ENCODE results near the gene CLIP3. TPM values are rescaled to one million over a fixed set of nuclear protein-coding genes. Genes with fewer than 3 reads are reported as not detected.
A peak's percentile ranks its signal among the peaks of the same experiment; 100 is the strongest.
"Not testable (repeated sequence)": the region's sequence is repeated elsewhere in the genome, so short reads cannot be mapped to it uniquely, and the experiment has no call there.

Gene CLIP3
- total RNA-seq, 1 donor from 2014 or later = 8.2 TPM

DNA sequence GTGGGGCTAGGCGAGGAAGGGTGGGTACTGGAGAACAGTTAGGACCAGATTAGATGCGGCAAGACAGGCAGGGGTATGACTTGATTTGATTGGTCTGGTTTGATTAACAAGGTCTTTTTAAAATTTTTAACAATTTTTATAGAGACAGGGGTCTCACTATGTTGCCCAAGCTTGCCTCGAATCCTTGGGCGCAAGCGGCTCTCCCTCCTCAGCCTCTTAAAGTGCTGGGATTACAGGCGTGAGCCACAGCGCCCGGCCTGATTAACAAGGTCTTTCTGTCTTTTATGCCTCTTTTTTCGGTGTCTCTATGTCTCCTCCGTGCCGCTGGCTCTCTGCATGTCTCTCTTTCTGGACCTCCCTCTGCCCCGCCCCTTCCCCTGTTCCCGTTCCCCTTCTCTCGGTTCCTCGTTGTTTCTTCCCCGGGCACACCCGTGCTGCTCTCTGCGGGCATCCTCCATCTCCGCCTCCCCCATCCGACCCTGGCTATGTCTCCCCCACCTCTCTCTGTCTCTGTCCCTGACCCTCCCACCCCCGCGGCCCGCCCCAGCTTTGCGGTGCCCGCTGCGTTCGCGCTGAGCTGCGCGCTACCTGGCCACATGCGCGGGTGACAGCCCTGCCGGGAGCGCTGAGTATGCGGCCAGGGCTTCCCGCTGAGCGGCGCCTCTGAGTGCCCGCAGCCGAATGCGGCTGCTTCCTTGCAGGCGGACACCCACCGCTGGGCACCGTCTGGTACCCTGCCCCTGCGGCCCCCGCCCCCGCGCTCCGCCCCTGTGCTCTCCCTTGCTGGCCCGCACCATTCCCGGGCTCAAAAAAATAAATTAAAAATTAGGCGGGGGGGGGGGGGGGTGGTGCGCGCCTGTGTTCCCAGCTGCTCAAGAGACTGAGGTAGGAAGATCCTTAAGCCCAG is 45.8 kb downstream of the CLIP3 start:
- no peaks in the 10 kb centered on the region for H3K4me1 ChIP-seq
- no peaks in the 10 kb centered on the region for H3K9me3 ChIP-seq (ENCODE audit: low read depth)
- peaks cover 3% of the 10 kb centered on the region for H3K9me3 Mint-ChIP-seq
- no peaks in the 10 kb centered on the region for H3K79me2 ChIP-seq (ENCODE audit: low read depth)
- peak; percentile 76 for DNase-seq (ENCODE audit: low spot score)
- H3K27ac Mint-ChIP-seq = no peak overlapping the region
- H3K27me3 ChIP-seq = peaks cover 74% of the 10 kb centered on the region
- H3K4me3 Mint-ChIP-seq = peak overlapping the region; percentile 89
- H3K27me3 Mint-ChIP-seq (ENCODE audit: insufficient read depth, low read depth) = peaks cover 35% of the 10 kb centered on the region
- peak overlapping the region; percentile 54 for H3K4me3 ChIP-seq
- H3K4me1 Mint-ChIP-seq = peaks cover 6% of the 10 kb centered on the region
- peak overlapping the region; percentile 65 for H2AFZ ChIP-seq (replicated peaks)
- no peaks in the 10 kb centered on the region for H3K36me3 ChIP-seq
- H4K20me1 ChIP-seq (ENCODE audit: low read depth) = no peaks in the 10 kb centered on the region
- H3K9ac ChIP-seq = no peak overlapping the region
- H3K36me3 Mint-ChIP-seq = no peaks in the 10 kb centered on the region
- TF ChIP-seq, protein P1, sequence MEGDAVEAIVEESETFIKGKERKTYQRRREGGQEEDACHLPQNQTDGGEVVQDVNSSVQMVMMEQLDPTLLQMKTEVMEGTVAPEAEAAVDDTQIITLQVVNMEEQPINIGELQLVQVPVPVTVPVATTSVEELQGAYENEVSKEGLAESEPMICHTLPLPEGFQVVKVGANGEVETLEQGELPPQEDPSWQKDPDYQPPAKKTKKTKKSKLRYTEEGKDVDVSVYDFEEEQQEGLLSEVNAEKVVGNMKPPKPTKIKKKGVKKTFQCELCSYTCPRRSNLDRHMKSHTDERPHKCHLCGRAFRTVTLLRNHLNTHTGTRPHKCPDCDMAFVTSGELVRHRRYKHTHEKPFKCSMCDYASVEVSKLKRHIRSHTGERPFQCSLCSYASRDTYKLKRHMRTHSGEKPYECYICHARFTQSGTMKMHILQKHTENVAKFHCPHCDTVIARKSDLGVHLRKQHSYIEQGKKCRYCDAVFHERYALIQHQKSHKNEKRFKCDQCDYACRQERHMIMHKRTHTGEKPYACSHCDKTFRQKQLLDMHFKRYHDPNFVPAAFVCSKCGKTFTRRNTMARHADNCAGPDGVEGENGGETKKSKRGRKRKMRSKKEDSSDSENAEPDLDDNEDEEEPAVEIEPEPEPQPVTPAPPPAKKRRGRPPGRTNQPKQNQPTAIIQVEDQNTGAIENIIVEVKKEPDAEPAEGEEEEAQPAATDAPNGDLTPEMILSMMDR (IDR thresholded peaks at IDR 0.05) = no peak
- no peak for TF ChIP-seq EZH2phosphoT487 (IDR thresholded peaks at IDR 0.05)
- TF ChIP-seq EZH2 (IDR thresholded peaks at IDR 0.05) = no peak
- peaks cover 18% of the 10 kb centered on the region for H3F3A ChIP-seq (ENCODE audit: low read depth)
- no peak overlapping the region for H3K27ac ChIP-seq
- peak overlapping the region; percentile 95 for H3K4me2 ChIP-seq

DNA sequence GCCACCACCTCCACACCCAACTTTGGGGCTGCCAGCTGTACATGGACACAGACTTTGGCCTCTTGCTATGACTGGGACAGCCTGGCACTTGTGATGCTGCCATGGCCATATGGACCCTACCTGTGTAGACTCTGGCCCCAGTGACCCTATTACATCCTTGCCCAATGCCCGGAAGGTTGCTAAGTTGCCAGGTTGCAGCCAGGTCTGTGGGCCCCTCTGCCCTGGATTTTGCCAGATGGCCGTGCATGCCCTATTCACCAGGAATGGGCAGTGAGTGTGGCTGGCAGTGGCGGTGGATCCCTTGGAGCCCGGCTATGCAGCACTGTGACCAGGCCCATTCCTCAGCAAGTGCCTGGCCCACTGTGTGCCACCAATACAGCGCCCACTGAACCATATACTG is 46.6 kb downstream of the CLIP3 start:
- H3K9ac ChIP-seq = no peak overlapping the region
- Mint-ChIP-seq H3K4me1 (peaks cover 3% of the 10 kb centered on the region), H3K4me3 (peak overlapping the region; percentile 8), H3K9me3 (peaks cover 3% of the 10 kb centered on the region), H3K27me3 (ENCODE audit: insufficient read depth, low read depth) (peaks cover 35% of the 10 kb centered on the region), H3K27ac (no peak overlapping the region), H3K36me3 (no peaks in the 10 kb centered on the region)
- no peaks in the 10 kb centered on the region for H3K36me3 ChIP-seq
- H3K9me3 ChIP-seq (ENCODE audit: low read depth) = no peaks in the 10 kb centered on the region
- no peaks in the 10 kb centered on the region for H4K20me1 ChIP-seq (ENCODE audit: low read depth)
- no peaks in the 10 kb centered on the region for H3K4me1 ChIP-seq
- no peak overlapping the region for H3K4me3 ChIP-seq
- TF ChIP-seq EZH2phosphoT487 (IDR thresholded peaks at IDR 0.05) (no peak), EZH2 (IDR thresholded peaks at IDR 0.05) (no peak)
- TF ChIP-seq, protein P1 (IDR thresholded peaks at IDR 0.05) = no peak
- H3K4me2 ChIP-seq = no peak overlapping the region
- H3K79me2 ChIP-seq (ENCODE audit: low read depth) = no peaks in the 10 kb centered on the region
- peaks cover 82% of the 10 kb centered on the region for H3K27me3 ChIP-seq
- DNase-seq (ENCODE audit: low spot score) = no peak
- peaks cover 18% of the 10 kb centered on the region for H3F3A ChIP-seq (ENCODE audit: low read depth)
- no peak overlapping the region for H3K27ac ChIP-seq
- no peak overlapping the region for H2AFZ ChIP-seq (replicated peaks)

DNA sequence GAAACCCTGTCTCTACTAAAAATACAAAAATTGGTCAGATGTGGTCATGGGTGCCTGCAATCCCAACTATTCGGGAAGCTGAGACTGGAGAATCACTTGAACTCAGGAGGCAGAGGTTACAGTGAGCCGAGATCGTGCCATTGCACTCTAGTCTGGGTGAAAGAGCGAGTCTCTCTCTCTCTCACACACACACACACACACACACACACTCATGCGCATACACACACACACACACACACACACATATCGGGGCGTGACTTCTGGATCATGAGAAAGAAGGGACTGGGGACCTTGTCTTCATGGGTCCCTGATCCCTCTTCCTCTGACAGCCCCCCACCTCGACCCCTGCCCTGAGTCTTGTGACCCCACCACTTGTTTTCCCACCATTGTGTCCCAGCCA is 49.5 kb downstream of the CLIP3 start:
- Mint-ChIP-seq H3K27ac (no peak overlapping the region), H3K9me3 (no peaks in the 10 kb centered on the region), H3K4me3 (no peak overlapping the region), H3K36me3 (no peaks in the 10 kb centered on the region), H3K27me3 (ENCODE audit: insufficient read depth, low read depth) (peaks cover 43% of the 10 kb centered on the region), H3K4me1 (peaks cover 3% of the 10 kb centered on the region)
- Histone ChIP-seq H3K27ac (no peak overlapping the region), H3K4me1 (no peaks in the 10 kb centered on the region), H3K9me3 (ENCODE audit: low read depth) (no peaks in the 10 kb centered on the region), H3F3A (ENCODE audit: low read depth) (peaks cover 18% of the 10 kb centered on the region), H3K27me3 (peaks cover 74% of the 10 kb centered on the region), H3K4me3 (no peak overlapping the region), H3K9ac (no peak overlapping the region), H2AFZ (replicated peaks) (no peak overlapping the region), H3K4me2 (no peak overlapping the region), H3K79me2 (ENCODE audit: low read depth) (no peaks in the 10 kb centered on the region), H3K36me3 (no peaks in the 10 kb centered on the region), H4K20me1 (ENCODE audit: low read depth) (no peaks in the 10 kb centered on the region)
- no peak for DNase-seq (ENCODE audit: low spot score)
- TF ChIP-seq EZH2 (IDR thresholded peaks at IDR 0.05) = no peak
- TF ChIP-seq EZH2phosphoT487 (IDR thresholded peaks at IDR 0.05) = no peak
- TF ChIP-seq, protein P1 (IDR thresholded peaks at IDR 0.05) = no peak

DNA sequence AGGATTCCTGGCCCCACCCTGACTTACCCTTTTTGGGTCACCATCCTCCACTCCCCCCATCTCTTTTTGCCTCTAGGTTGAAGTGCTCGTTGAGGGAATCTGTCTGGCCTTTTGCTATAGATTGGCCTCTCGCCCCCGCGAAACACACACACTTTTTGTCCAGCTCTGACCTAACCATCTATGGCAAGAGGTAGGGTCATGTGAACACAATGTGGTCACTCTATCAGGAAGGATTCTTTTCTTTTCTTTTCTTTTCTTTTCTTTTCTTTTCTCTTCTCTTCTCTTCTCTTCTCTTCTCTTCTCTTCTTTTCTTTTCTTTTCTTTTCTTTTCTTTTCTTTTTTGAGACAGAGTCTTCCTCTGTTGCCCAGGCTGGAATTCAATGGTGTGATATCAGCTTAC is 51.7 kb downstream of the CLIP3 start:
- not testable (repeated sequence) for H3K27ac ChIP-seq; H3K9me3 ChIP-seq (ENCODE audit: low read depth); DNase-seq (ENCODE audit: low spot score); H3K4me3 ChIP-seq; H3K79me2 ChIP-seq (ENCODE audit: low read depth); H3K9me3 Mint-ChIP-seq; H3K27ac Mint-ChIP-seq; H3K4me2 ChIP-seq; H2AFZ ChIP-seq (replicated peaks); H3K4me1 ChIP-seq; H3F3A ChIP-seq (ENCODE audit: low read depth); H3K4me1 Mint-ChIP-seq; H3K36me3 ChIP-seq; H3K9ac ChIP-seq; H4K20me1 ChIP-seq (ENCODE audit: low read depth); H3K36me3 Mint-ChIP-seq
- H3K27me3 ChIP-seq = peaks cover 52% of the 10 kb centered on the region
- Mint-ChIP-seq H3K4me3 (peak overlapping the region; percentile 42), H3K27me3 (ENCODE audit: insufficient read depth, low read depth) (peaks cover 37% of the 10 kb centered on the region)

Data from neural progenitor cell (in vitro differentiated cells).